Aorta (tissue), 5 donors: ENCODE measurements around the gene RNASEH2C. TPM values are rescaled to one million over a fixed set of nuclear protein-coding genes. Genes with fewer than 3 reads are reported as not detected.
"Not testable (repeated sequence)": the region's sequence is repeated elsewhere in the genome, so short reads cannot be mapped to it uniquely, and the experiment has no call there.

Source experiments
- ATAC-seq: fragments of 200-7000 bp; cut with Tn5 transposase; one replicate; pipeline ENCODE4 v1.9.1; 2022; ENCODE audit warnings: moderate library complexity; ENCODE audit not compliant: low FRiP score
- DNase-seq, 2 donors: peaks; one replicate each; pipeline ENCODE4 v3.0.0-alpha.2; 2020
- H3K27ac ChIP-seq, 2 donors: one replicate each; pipeline ENCODE4 v1.5.1; 2013; ENCODE audit warnings: low read length in 2 of 2, mild to moderate bottlenecking in 2 of 2, moderate library complexity in 2 of 2, control low read depth in 1 of 2, inconsistent platforms in 1 of 2, low read depth in 1 of 2
- H3K27me3 ChIP-seq, 2 donors: one replicate each; pipeline ENCODE4 v1.6.1; 2013; ENCODE audit warnings: control low read depth in 1 of 2, low read length in 1 of 2, mild to moderate bottlenecking in 1 of 2, moderate library complexity in 1 of 2; ENCODE audit not compliant: insufficient read depth in 2 of 2, control insufficient read depth in 1 of 2
- H3K36me3 ChIP-seq, 2 donors: one replicate each; pipeline ENCODE4 v1.6.1; 2013; ENCODE audit warnings: control low read depth in 1 of 2, low read length in 1 of 2, mild to moderate bottlenecking in 1 of 2; ENCODE audit not compliant: insufficient read depth in 2 of 2, control insufficient read depth in 1 of 2
- H3K4me1 ChIP-seq, 2 donors: one replicate each; pipeline ENCODE4 v1.6.1; 2013; ENCODE audit warnings: low read length in 2 of 2, control low read depth in 1 of 2, mild to moderate bottlenecking in 1 of 2, moderate library complexity in 1 of 2; ENCODE audit not compliant: insufficient read depth in 2 of 2, control insufficient read depth in 1 of 2
- H3K4me3 ChIP-seq, 2 donors: one replicate each; pipeline ENCODE4 v1.5.1; 2013; ENCODE audit warnings: low read length in 2 of 2, control low read depth in 1 of 2, mild to moderate bottlenecking in 1 of 2
- H3K9me3 ChIP-seq: one replicate; pipeline ENCODE4 v1.6.1; 2013; ENCODE audit warnings: mild to moderate bottlenecking, low read length; ENCODE audit not compliant: control insufficient read depth
- WGBS, 2 donors: extraction: QIAGEN DNeasy Blood & Tissue Kit; methylation state at CpG; one replicate each; pipeline ENCODE4 v1.1.7; 2013; 5-methylcytosine and 5-hydroxymethylcytosine counted together
- intact Hi-C, 2 donors: fragments of 100-400 bp; cut with DNase I; formaldehyde crosslinking; loops; one replicate each; pipeline versions ENCODE4 v1.14.2 to v1.15.0; 2022
- polyA plus RNA-seq, 2 donors: library from polyadenylated mRNA; stranded (reverse); fragments of 200-250 nt; gene quantifications; one replicate each; pipeline ENCODE4 v1.2.3, GENCODE V29; 2013
- total RNA-seq, 2 donors: library from RNA; stranded (reverse); fragmentation: NEBNext Ultra II Directional; extraction: Animal tissue kit (Norgen Biotek cat#: 25700); gene quantifications; one replicate each; pipeline ENCODE4 v1.2.1, GENCODE V29; 2021
- donor health status: healthy with polysubstance abuse.
- donor health status: Bipolar disorder and iron deficiency.
- donor health status: DM: no; HTN: no; CAD: no.
- donor health status: DM: no; HTN: no; CAD: no.
- donor health status: DM: yes; HTN: yes; CAD: no.

RNASEH2C gene
- total and polyA plus RNA-seq, 4 donors: 53.5 to 113 (median 68.9) TPM

DNA sequence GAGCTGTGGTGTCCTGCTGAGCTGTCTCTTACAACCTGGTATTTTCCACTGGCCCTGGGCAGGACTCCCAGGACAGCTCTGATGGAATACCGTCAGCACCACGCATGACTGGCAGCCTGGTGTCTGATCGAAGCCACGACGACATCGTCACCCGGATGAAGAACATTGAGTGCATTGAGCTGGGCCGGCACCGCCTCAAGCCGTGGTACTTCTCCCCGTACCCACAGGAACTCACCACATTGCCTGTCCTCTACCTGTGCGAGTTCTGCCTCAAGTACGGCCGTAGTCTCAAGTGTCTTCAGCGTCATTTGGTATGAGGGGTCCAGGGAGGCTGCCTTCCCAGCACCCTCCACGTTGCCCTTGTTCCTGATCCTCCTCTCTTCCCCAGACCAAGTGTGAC, 6.2 kb downstream of the RNASEH2C start:
- 92 to 95% methylated on average over 16 of the region's 16 CpGs for WGBS, 2 donors
- Histone ChIP-seq H3K4me1 (no peaks in the 10 kb centered on the region), H3K27ac (no peak overlapping the region), H3K4me3 (no peak overlapping the region), H3K36me3 (peaks cover 4 to 19% of the 10 kb centered on the region in 2 donors), H3K9me3 (no peaks in the 10 kb centered on the region), H3K27me3 (no peaks in the 10 kb centered on the region)
- intact Hi-C loops: loop anchor here (5.0 kb wide), 3 partner anchors 52 to 68 kb away; partner anchors contain the start of genes AP5B1 (in 1 of the 2) and RELA (in 1 of the 2)
- ATAC-seq (no peak), DNase-seq (peak in 1 of 2 donors; percentile 42)

GRCh38 chr11:65713212-65713969, 7.2 kb downstream of the RNASEH2C start:
- intact Hi-C loops: loop anchor here (5.0 kb wide), 3 partner anchors 51 to 69 kb away; partner anchors contain the start of genes AP5B1 (in 1 of the 2) and RELA (in 1 of the 2)
- H3K36me3 ChIP-seq: peaks cover 4 to 19% of the 10 kb centered on the region in 2 donors
- peak in 1 of 2 donors; percentile 48 for DNase-seq
- no peaks in the 10 kb centered on the region for H3K4me1 ChIP-seq
- no peak overlapping the region for H3K27ac ChIP-seq
- H3K27me3 ChIP-seq: no peaks in the 10 kb centered on the region
- no peaks in the 10 kb centered on the region for H3K9me3 ChIP-seq
- no peak for ATAC-seq
- 90 to 92% methylated on average over 24 of the region's 24 CpGs for WGBS, 2 donors
- no peak overlapping the region for H3K4me3 ChIP-seq

- no peaks in the 10 kb centered on the region for H3K27me3 ChIP-seq
- intact Hi-C loops: loop anchor here (5.0 kb wide), 3 partner anchors 50 to 70 kb away; partner anchors contain the start of genes AP5B1 (in 1 of the 2) and RELA (in 1 of the 2)
- no peak for ATAC-seq
Observed at GRCh38 chr11:65712633-65713076, 7.9 kb downstream of the RNASEH2C start.

GRCh38 chr11:65711785-65712632, 8.6 kb downstream of the RNASEH2C start, which contains the start of gene KAT5:
Gene KAT5, plus strand, starts transcription at chr11:65712252. Its CDS starts 16 bp downstream, at chr11:65712268.
- Histone ChIP-seq H3K27me3 (no peaks in the 10 kb centered on the region), H3K9me3 (no peaks in the 10 kb centered on the region), H3K27ac (peak within 1 kb of the TSS; percentile 72 to 80), H3K4me1 (no peaks in the 10 kb centered on the region), H3K4me3 (peak within 1 kb of the TSS; percentile 19 to 22), H3K36me3 (peaks cover 4 to 11% of the 10 kb centered on the region in 2 donors)
- peak; percentile 99 for DNase-seq
- peak; percentile 96 for ATAC-seq
- WGBS, 2 donors: 1% methylated on average over 65 of the region's 65 CpGs
- intact Hi-C loops: loop anchor here (5.0 kb wide), 3 partner anchors 50 to 70 kb away; partner anchors contain the start of genes AP5B1 (in 1 of the 2) and RELA (in 1 of the 2)

More at GRCh38 chr11:65712633-65713076, 7.9 kb downstream of the RNASEH2C start:
- Histone ChIP-seq H3K4me3 (peak overlapping the region; percentile 19 to 20), H3K9me3 (no peaks in the 10 kb centered on the region), H3K27ac (peak overlapping the region in 1 of 2 donors; percentile 53), H3K4me1 (no peaks in the 10 kb centered on the region), H3K36me3 (peaks cover 4 to 16% of the 10 kb centered on the region in 2 donors)
- no peak for DNase-seq
- WGBS, 2 donors: 17 to 22% methylated on average over 11 of the region's 11 CpGs

GRCh38 chr11:65710421-65710820, 10.2 kb downstream of the RNASEH2C start:
- intact Hi-C loops: loop anchor here (5.0 kb wide), 3 partner anchors 48 to 72 kb away; partner anchors contain the start of genes AP5B1 (in 1 of the 2) and RELA (in 1 of the 2)
- 74 to 78% methylated on average over 3 of the region's 3 CpGs for WGBS, 2 donors
- no peak overlapping the region for H3K4me3 ChIP-seq
- peaks cover 0 to 9% of the 10 kb centered on the region in 2 donors for H3K36me3 ChIP-seq
- H3K27ac ChIP-seq: peak overlapping the region in 1 of 2 donors; percentile 42
- no peaks in the 10 kb centered on the region for H3K4me1 ChIP-seq
- no peaks in the 10 kb centered on the region for H3K27me3 ChIP-seq
- H3K9me3 ChIP-seq: no peaks in the 10 kb centered on the region
- ATAC-seq: no peak
- no peak for DNase-seq

DNA sequence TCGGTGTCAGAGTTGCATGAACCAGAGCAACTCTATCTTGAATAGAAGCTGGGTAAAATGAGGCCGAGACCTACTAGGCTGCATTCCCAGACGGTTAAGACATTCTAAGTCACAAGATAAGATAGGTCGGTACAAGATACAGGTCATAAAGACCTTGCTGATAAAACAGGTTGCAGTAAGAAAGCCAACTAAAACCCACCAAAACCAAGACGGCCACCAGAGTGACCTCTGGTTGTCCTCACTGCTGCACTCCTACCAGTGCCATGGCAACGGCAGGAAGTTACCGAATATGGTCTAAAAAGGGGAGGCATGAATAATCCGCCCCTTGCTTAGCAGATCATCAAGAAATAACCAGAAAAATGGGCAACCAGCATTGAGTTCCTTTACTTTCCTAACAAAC, 10.9 kb downstream of the RNASEH2C start:
- Histone ChIP-seq H3K9me3 (no peaks in the 10 kb centered on the region), H3K27me3 (no peaks in the 10 kb centered on the region), H3K4me3 (no peak overlapping the region), H3K27ac (peak overlapping the region in 1 of 2 donors; percentile 17), H3K36me3 (peaks cover 0 to 3% of the 10 kb centered on the region in 2 donors), H3K4me1 (no peaks in the 10 kb centered on the region)
- ATAC-seq: no peak
- peak in 1 of 2 donors; percentile 45 for DNase-seq
- 18 to 19% methylated on average over 8 of the region's 8 CpGs for WGBS, 2 donors
- intact Hi-C loops: loop anchor here (5.0 to 10.0 kb wide), 4 partner anchors 47 to 275 kb away; partner anchors contain the start of genes AP5B1 (in 1 of the 2) and RELA (in 1 of the 2)

- Histone ChIP-seq H3K27ac (no peak overlapping the region), H3K9me3 (no peaks in the 10 kb centered on the region), H3K4me3 (no peak overlapping the region), H3K4me1 (no peaks in the 10 kb centered on the region), H3K27me3 (no peaks in the 10 kb centered on the region), H3K36me3 (no peaks in the 10 kb centered on the region)
- DNase-seq (peak in 1 of 2 donors; percentile 10), ATAC-seq (no peak)
- intact Hi-C loops: loop anchor here in 1 of 2 donors (10.0 kb wide), 1 partner anchor 276 kb away; no protein-coding TSS in a partner anchor
- WGBS, 2 donors: 91 to 93% methylated on average over 5 of the region's 5 CpGs
Observed at GRCh38 chr11:65708451-65708850, 12.1 kb downstream of the RNASEH2C start.

DNA sequence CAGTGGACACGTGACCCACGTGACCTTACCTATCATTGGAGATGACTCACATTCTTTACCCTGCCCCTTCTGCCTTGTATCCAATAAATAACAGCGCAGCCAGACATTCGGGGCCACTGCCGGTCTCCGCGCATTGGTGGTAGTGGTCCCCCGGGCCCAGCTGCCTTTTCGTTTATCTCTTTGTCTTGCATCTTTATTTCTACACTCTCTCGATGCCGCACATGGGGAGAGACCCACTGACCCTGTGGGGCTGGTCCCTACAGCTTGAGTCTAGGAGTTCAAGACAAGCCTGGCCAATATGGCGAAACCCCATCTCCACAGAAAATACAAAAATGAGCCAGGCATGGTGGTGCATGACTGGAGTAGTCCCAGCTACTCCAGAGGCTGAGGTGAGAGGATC, 13.6 kb downstream of the RNASEH2C start:
- H3K27ac ChIP-seq, H3K27me3 ChIP-seq, H3K36me3 ChIP-seq, H3K9me3 ChIP-seq, H3K4me1 ChIP-seq, H3K4me3 ChIP-seq, ATAC-seq: not testable (repeated sequence)
- peak in 1 of 2 donors; percentile 13 for DNase-seq
- WGBS, 2 donors: 89 to 91% methylated on average over 9 to 10 of the region's 12 CpGs
- intact Hi-C loops: loop anchor here (2.0 to 10.0 kb wide), 2 partner anchors 112 to 278 kb away; no protein-coding TSS in a partner anchor
